ENCODE results near the gene SMC1B.

Gene SMC1B

GRCh38 chr22:45334068-45334467 is 79.3 kb downstream of the SMC1B start:
- Histone ChIP-seq H3K36me3 (ENCODE audit: low read length) (no peaks in the 10 kb centered on the region), H3K9ac (ENCODE audit: low read length) (no peak overlapping the region), H3F3A (ENCODE audit: insufficient read depth) (no peaks in the 10 kb centered on the region), H3K9me2 (replicated peaks; ENCODE audit: insufficient read depth, low read length) (no peaks in the 10 kb centered on the region), H3K4me2 (ENCODE audit: low read depth, low read length, poor library complexity, severe bottlenecking) (no peak overlapping the region), H3K79me2 (ENCODE audit: insufficient read depth, low read length) (no peaks in the 10 kb centered on the region), H2AFZ (ENCODE audit: low read depth, low read length, severe bottlenecking) (no peak overlapping the region), H4K20me1 (ENCODE audit: low read depth, low read length) (no peaks in the 10 kb centered on the region), H3K27me3 (ENCODE audit: low read length) (no peaks in the 10 kb centered on the region), H3K4me3 (ENCODE audit: insufficient read depth, low read length, poor library complexity, severe bottlenecking) (no peak overlapping the region), H3K9me3 (ENCODE audit: insufficient read depth, low read length) (no peaks in the 10 kb centered on the region), H3K27ac (ENCODE audit: low read depth, low read length) (no peak overlapping the region)
- no peak for TF ChIP-seq CTCF (IDR thresholded peaks at IDR 0.05; ENCODE audit: insufficient read depth, low read length, poor library complexity, severe bottlenecking)
- TF ChIP-seq EZH2phosphoT487 (conservative IDR thresholded peaks at IDR 0.05; ENCODE audit: low read length): no peak

- Histone ChIP-seq H3K4me2 (ENCODE audit: low read depth, low read length, poor library complexity, severe bottlenecking) (no peak overlapping the region), H3K9me2 (replicated peaks; ENCODE audit: insufficient read depth, low read length) (no peaks in the 10 kb centered on the region), H3K79me2 (ENCODE audit: insufficient read depth, low read length) (no peaks in the 10 kb centered on the region), H4K20me1 (ENCODE audit: low read depth, low read length) (no peaks in the 10 kb centered on the region), H3K4me3 (ENCODE audit: insufficient read depth, low read length, poor library complexity, severe bottlenecking) (no peak overlapping the region), H3K9me3 (ENCODE audit: insufficient read depth, low read length) (no peaks in the 10 kb centered on the region), H2AFZ (ENCODE audit: low read depth, low read length, severe bottlenecking) (no peak overlapping the region), H3K27me3 (ENCODE audit: low read length) (no peaks in the 10 kb centered on the region), H3K36me3 (ENCODE audit: low read length) (no peaks in the 10 kb centered on the region), H3K9ac (ENCODE audit: low read length) (no peak overlapping the region), H3K27ac (ENCODE audit: low read depth, low read length) (no peak overlapping the region), H3F3A (ENCODE audit: insufficient read depth) (no peaks in the 10 kb centered on the region)
- TF ChIP-seq EZH2phosphoT487 (conservative IDR thresholded peaks at IDR 0.05; ENCODE audit: low read length) (no peak), CTCF (IDR thresholded peaks at IDR 0.05; ENCODE audit: insufficient read depth, low read length, poor library complexity, severe bottlenecking) (no peak)
Observed at GRCh38 chr22:45332001-45332400, 81.4 kb downstream of the SMC1B start.

GRCh38 chr22:45331486-45331885 is 81.9 kb downstream of the SMC1B start:
- Histone ChIP-seq H3F3A (ENCODE audit: insufficient read depth) (no peaks in the 10 kb centered on the region), H3K9me2 (replicated peaks; ENCODE audit: insufficient read depth, low read length) (no peaks in the 10 kb centered on the region), H3K4me3 (ENCODE audit: insufficient read depth, low read length, poor library complexity, severe bottlenecking) (no peak overlapping the region), H3K9ac (ENCODE audit: low read length) (no peak overlapping the region), H3K9me3 (ENCODE audit: insufficient read depth, low read length) (no peaks in the 10 kb centered on the region), H3K79me2 (ENCODE audit: insufficient read depth, low read length) (no peaks in the 10 kb centered on the region), H3K27me3 (ENCODE audit: low read length) (no peaks in the 10 kb centered on the region), H3K36me3 (ENCODE audit: low read length) (no peaks in the 10 kb centered on the region), H3K27ac (ENCODE audit: low read depth, low read length) (no peak overlapping the region), H3K4me2 (ENCODE audit: low read depth, low read length, poor library complexity, severe bottlenecking) (no peak overlapping the region), H4K20me1 (ENCODE audit: low read depth, low read length) (no peaks in the 10 kb centered on the region), H2AFZ (ENCODE audit: low read depth, low read length, severe bottlenecking) (no peak overlapping the region)
- TF ChIP-seq EZH2phosphoT487 (conservative IDR thresholded peaks at IDR 0.05; ENCODE audit: low read length): no peak
- no peak for TF ChIP-seq CTCF (IDR thresholded peaks at IDR 0.05; ENCODE audit: insufficient read depth, low read length, poor library complexity, severe bottlenecking)

Data from SU-DHL-6 (cell line).